Left lung (tissue), 10 donors: Measurements from ENCODE around the gene TNFAIP3. TPM values are rescaled to one million over a fixed set of nuclear protein-coding genes. Genes with fewer than 3 reads are reported as not detected.

Source experiments
- ATAC-seq: fragments of 200-7000 bp; cut with Tn5 transposase; one replicate; pipeline ENCODE4 v1.9.1; 2020; ENCODE audit warnings: moderate library complexity
- DNase-seq, 4 donors: peaks; one replicate each; pipeline ENCODE4 v3.0.0-alpha.2; 2013 to 2020
- H3K27ac ChIP-seq, 2 donors: fragments of 200-600 bp; sonication (generic) in 1 of 2; one replicate each; pipeline versions ENCODE4 v1.5.0 to v1.8.0; 2020 to 2021
- H3K27me3 ChIP-seq, 2 donors: fragments of 200-600 bp; sonication (generic) in 1 of 2; one replicate each; pipeline versions ENCODE4 v1.5.0 to v1.8.0; 2020 to 2021
- H3K36me3 ChIP-seq, 2 donors: fragments of 200-600 bp; sonication (generic) in 1 of 2; one replicate each; pipeline versions ENCODE4 v1.5.0 to v1.8.0; 2020 to 2021
- H3K4me1 ChIP-seq, 2 donors: fragments of 200-600 bp; one replicate each; pipeline ENCODE4 v1.8.0; 2021
- H3K4me3 ChIP-seq, 2 donors: fragments of 200-600 bp; sonication (generic) in 1 of 2; one replicate each; pipeline versions ENCODE4 v1.5.0 to v1.8.0; 2020 to 2021; ENCODE audit warnings: mild to moderate bottlenecking in 1 of 2
- H3K9me3 ChIP-seq, 2 donors: fragments of 200-600 bp; sonication (generic) in 1 of 2; one replicate each; pipeline versions ENCODE4 v1.5.0 to v1.8.0; 2020 to 2021
- intact Hi-C, 2 donors: fragments of 100-400 bp; cut with DNase I; formaldehyde crosslinking; loops; one replicate each; pipeline versions ENCODE4 v1.11.2 to v1.14.2; 2022
- polyA plus RNA-seq, 6 donors: library from polyadenylated mRNA; unstranded; fragments of 120-200 nt; gene quantifications; one replicate each; pipeline ENCODE4 v1.2.1, GENCODE V29; 2013; ENCODE audit not compliant: insufficient read length in 6 of 6
- total RNA-seq, 2 donors: library from RNA; stranded (reverse); fragmentation: NEBNext Ultra II Directional; extraction: Animal tissue kit (Norgen Biotek cat#: 25700); gene quantifications; one replicate each; pipeline ENCODE4 v1.2.1, GENCODE V29; 2021
- TF ChIP-seq, protein P1 (sequence below), 2 donors: fragments of 200-600 bp; sonication (generic) in 1 of 2; IDR thresholded peaks; one replicate each; pipeline versions ENCODE4 v1.5.0 to v1.8.0; 2021; ENCODE audit warnings: antibody characterized with exemption in 2 of 2
- donor health status: DM: no; HTN: yes; CAD: no.
- donor health status: DM: no; HTN: no; CAD: no.

The TNFAIP3 gene
- total and polyA plus RNA-seq, 8 donors: 14.6 to 102 (median 17.2) TPM

DNA sequence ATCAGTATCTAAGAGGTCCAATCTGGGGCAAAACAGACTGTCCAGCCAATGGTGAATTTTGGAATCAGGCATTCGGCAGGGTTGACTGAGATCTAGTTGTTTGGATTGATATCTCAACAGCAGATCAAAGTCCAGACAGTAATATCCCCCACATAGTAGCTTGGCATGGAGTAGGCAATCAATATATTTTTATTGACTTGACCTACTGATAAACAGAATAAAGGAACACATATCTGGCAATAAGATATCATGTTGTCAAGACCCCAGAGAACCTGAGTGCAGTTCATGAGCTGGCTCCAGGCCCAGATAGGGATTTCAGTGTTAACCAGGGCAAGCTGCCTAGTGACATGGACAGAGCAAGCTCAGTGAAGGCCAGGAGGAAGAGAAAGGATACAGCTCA, 34.4 kb downstream of the TNFAIP3 start:
- no peak for ATAC-seq
- TF ChIP-seq, protein P1, sequence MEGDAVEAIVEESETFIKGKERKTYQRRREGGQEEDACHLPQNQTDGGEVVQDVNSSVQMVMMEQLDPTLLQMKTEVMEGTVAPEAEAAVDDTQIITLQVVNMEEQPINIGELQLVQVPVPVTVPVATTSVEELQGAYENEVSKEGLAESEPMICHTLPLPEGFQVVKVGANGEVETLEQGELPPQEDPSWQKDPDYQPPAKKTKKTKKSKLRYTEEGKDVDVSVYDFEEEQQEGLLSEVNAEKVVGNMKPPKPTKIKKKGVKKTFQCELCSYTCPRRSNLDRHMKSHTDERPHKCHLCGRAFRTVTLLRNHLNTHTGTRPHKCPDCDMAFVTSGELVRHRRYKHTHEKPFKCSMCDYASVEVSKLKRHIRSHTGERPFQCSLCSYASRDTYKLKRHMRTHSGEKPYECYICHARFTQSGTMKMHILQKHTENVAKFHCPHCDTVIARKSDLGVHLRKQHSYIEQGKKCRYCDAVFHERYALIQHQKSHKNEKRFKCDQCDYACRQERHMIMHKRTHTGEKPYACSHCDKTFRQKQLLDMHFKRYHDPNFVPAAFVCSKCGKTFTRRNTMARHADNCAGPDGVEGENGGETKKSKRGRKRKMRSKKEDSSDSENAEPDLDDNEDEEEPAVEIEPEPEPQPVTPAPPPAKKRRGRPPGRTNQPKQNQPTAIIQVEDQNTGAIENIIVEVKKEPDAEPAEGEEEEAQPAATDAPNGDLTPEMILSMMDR (IDR thresholded peaks at IDR 0.05): no peak
- intact Hi-C loops: no loop called here
- Histone ChIP-seq H3K27me3 (no peaks in the 10 kb centered on the region), H3K36me3 (no peaks in the 10 kb centered on the region), H3K27ac (no peak overlapping the region), H3K4me1 (no peaks in the 10 kb centered on the region), H3K9me3 (no peaks in the 10 kb centered on the region), H3K4me3 (no peak overlapping the region)
- no peak for DNase-seq

DNA sequence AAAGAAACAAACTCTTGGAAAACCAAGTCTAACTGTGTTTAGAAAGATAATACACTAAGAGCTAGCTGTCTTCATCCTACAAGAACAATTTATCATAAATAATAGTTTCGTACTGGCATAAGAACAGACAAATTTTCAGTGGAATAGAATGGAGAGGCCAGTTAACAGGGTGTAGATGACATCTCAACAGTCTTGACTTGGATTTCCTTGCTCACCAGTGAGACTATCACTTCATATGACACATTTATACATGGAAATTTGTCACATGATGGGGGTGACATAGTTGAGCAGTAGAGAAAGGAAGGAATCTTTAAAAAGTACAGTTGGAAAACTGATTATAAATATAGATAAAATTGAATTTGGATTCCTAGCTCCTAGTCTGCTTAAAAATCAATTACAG, 35.6 kb downstream of the TNFAIP3 start:
- TF ChIP-seq, protein P1 (IDR thresholded peaks at IDR 0.05): no peak

DNA sequence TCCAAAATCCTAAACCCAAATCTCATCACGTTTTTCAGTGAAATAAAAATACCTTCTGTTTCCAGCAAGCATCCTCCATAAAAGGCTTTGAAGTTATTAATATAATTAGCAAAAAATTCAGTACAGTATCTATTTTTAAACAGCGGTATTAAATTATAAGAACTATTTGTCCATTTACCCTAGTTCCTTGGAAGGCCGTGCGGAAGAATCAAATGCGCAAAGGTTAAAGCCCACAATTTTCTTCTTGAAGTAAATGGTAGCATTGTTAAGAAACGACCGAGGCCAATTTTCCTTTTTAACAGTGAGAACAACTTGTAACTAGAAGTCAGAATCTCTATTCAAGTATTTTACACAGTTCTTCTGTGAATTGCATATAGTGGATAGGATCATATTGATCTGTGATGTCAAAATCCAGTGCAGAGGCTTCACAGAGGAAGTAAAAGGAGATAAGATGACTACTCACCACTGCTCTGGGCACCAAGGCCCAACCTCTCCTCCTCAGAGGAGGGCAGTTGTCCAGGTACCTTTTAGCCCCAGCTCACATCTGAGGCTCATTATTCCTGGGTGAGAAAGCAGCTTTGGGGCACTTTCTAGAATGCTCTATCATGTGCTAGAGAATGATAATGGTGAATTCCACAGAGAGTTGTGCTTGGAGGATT, 36.3 kb downstream of the TNFAIP3 start:
- H3K27ac ChIP-seq: no peak overlapping the region
- H3K4me1 ChIP-seq: no peaks in the 10 kb centered on the region
- no peaks in the 10 kb centered on the region for H3K36me3 ChIP-seq
- H3K4me3 ChIP-seq: no peak overlapping the region
- ATAC-seq (no peak), DNase-seq (no peak)
- peaks cover 0 to 3% of the 10 kb centered on the region in 2 donors for H3K27me3 ChIP-seq
- intact Hi-C loops: no loop called here
- no peaks in the 10 kb centered on the region for H3K9me3 ChIP-seq
- TF ChIP-seq, protein P1 (IDR thresholded peaks at IDR 0.05): no peak

More for the DNA sequence above, 35.6 kb downstream of the TNFAIP3 start:
- Histone ChIP-seq H3K27ac (no peak overlapping the region), H3K27me3 (peaks cover 0 to 3% of the 10 kb centered on the region in 2 donors), H3K4me1 (no peaks in the 10 kb centered on the region), H3K36me3 (no peaks in the 10 kb centered on the region), H3K4me3 (no peak overlapping the region), H3K9me3 (no peaks in the 10 kb centered on the region)
- intact Hi-C loops: no loop called here
- ATAC-seq: no peak
- no peak for DNase-seq

DNA sequence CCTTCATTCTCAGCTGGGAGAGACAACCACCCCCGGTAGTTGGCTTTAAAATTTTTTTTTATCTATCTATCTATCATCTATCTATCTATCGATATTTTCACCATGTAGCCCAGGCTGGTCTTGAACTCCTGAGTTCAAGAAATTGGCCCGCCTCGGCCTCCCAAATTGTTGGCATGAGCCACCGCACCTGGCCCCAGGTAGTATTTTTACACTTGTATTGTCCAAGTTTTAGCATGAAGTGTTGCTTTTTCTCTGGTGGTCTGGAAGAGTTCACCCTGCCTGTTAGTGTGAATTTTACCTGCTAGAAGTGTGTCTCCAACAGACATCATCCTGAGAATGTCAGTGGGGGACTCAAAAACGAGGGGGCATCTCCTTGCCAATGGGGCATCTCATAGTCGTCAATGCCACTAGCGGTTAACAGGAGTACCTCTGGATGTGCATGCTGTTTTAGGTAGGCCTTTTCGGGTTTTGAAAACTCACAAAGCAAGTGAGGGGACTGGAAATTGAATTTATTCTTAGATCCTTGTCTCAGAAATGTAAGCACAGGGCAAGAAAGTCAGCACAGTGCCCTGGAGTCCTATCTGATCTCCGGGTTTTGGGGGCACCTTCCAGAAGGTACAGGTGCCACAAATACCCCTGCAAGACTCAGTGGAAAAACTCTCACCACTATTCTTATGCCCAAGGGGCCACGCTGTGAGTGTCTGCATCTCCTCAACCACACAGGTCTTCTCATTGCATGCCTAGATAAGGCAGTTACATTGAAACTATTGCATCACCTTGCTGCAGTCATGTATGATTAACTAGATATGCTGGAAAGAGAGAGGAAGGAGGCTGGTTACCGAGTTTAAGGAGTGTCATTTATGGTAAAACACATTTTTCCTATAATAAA, 37.1 kb downstream of the TNFAIP3 start:
- intact Hi-C loops: no loop called here
- Histone ChIP-seq H3K4me1 (no peaks in the 10 kb centered on the region), H3K4me3 (no peak overlapping the region), H3K27ac (no peak overlapping the region), H3K36me3 (no peaks in the 10 kb centered on the region), H3K27me3 (peaks cover 0 to 3% of the 10 kb centered on the region in 2 donors), H3K9me3 (no peaks in the 10 kb centered on the region)
- ATAC-seq (peak; percentile 42), DNase-seq (no peak)
- TF ChIP-seq, protein P1 (IDR thresholded peaks at IDR 0.05): no peak
